ENCODE data around the gene GALNT10.

DNA sequence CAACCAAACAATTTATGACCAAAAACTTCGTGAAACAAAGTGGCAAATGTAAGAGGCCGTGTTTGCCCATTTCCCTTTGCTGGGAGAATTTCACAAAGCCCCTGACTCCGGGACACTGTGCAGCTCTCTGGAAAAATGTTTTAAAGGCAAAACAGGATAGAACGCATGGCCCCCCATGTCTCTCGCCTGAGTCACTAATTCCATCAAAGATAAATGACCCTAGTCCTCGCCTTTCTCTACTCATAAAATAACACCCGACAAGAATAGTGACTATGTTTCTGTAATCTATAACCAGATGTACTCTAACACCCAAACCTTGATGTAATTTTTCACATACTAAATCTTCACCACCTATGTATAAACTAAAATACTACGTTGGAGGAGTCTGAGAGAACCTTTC lies 199.6 kb downstream of the GALNT10 start:
- no peak for TF ChIP-seq CTCF (IDR thresholded peaks at IDR 0.05)
- no peak for TF ChIP-seq POLR2A (IDR thresholded peaks at IDR 0.05)
